LNCaP clone FGC (cell line): ENCODE results near the gene ITIH4.

Source experiments
- DNase-seq: peaks from one replicate; pipeline ENCODE4 v3.0.0-alpha.2; 2011; ENCODE audit warnings: low read depth
- H3K4me3 ChIP-seq: 2 replicates; pipeline ENCODE4 v1.5.1; 2011; ENCODE audit warnings: mild to moderate bottlenecking, low read depth, low read length, control low read depth
- CTCF ChIP-seq: IDR thresholded peaks from 2 replicates; pipeline ENCODE4 v1.5.1; 2012; ENCODE audit warnings: mild to moderate bottlenecking; ENCODE audit not compliant: control insufficient read depth, insufficient read depth; ENCODE audit errors: extremely low read depth

Gene ITIH4

DNA sequence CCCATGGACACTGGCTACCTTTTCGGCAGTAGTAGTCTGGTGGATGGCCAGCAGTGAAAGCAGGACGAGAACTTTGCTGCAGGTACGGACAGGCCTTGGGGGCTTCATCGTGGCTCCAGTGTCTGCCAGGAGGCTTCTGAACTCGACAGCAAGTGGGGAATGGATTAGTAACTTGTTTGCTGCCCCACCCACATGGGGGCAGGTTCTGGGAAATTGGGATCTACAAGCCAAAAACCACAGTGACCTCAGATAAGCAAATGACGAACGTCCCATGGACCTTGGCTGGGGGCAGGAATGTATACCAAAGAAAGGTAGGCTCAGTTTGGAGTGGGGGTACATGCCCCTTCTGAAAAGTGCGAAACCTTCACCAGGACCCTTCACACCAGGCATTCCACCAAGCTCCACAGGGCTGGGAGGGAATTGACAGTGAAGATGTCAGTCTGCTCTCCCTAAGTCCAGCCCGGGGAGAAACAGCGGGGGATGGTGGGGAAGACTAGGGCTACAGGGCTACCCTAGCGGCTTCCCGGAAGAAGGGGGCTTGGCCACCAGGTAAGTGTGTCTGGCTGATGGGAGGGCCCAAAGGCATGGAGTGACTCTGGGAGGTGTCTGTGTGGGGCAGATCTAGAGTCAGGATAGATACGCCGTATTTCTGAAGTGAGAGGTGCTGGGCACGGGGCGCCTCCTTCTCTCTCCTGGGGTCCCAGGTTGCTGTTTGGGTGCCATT lies at the start of gene ITIH4:
ITIH4 (minus strand) TSS at position 138 of the 724 bp plus-strand sequence; CDS start at position 108, 30 bp downstream.
- H3K4me3 ChIP-seq, result no peak within 1 kb of the TSS
- no peak for DNase-seq
- no peak for TF ChIP-seq CTCF

GRCh38 chr3:52880047-52880446 lies 49.6 kb upstream of the ITIH4 start:
- no peak for TF ChIP-seq CTCF
- H3K4me3 ChIP-seq, result no peak overlapping the region
- no peak for DNase-seq

GRCh38 chr3:52879581-52879980 lies 49.1 kb upstream of the ITIH4 start:
- DNase-seq, result no peak
- H3K4me3 ChIP-seq, result no peak overlapping the region
- no peak for TF ChIP-seq CTCF

DNA sequence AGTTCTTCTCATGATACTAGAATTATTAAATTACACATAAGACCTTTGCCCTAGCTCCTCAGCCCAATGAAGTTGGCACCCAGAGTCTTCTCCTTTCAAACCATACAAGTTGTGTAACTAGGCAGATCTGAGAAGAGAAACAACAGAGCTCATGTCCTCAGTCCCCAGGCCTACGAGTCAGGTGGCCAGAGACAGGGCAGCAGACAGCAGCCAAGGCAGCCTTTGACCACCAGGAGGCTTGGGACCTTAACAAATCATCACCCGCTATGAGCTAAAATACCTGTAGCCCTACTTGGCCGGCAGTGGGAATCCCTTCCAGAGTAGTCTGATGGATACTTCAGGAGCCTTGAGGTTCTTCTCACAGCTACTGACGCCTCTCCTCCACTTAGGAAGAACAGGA lies 48.6 kb upstream of the ITIH4 start:
- H3K4me3 ChIP-seq, result no peak overlapping the region
- no peak for TF ChIP-seq CTCF
- no peak for DNase-seq

DNA sequence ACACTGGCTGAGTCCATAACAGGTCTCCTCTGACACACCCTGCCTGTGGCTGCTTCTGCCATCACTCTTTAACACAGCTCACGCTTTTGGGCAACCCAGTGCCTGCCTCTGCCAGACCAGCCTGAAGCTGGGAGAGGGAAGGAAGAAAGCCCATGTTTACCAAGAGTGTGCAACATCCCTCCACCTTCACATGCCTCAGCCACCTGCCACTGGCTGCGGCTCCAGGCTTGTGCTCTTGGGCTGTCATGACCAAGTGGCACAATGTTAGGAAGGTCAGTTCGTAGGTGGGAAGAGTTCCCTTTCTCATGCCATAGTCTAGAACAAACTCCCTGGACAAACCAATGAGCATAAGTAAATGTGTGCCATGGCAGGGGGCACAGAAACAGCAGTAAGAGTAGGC lies 46.6 kb upstream of the ITIH4 start:
- TF ChIP-seq CTCF, result no peak
- no peak for DNase-seq
- H3K4me3 ChIP-seq, result no peak overlapping the region

DNA sequence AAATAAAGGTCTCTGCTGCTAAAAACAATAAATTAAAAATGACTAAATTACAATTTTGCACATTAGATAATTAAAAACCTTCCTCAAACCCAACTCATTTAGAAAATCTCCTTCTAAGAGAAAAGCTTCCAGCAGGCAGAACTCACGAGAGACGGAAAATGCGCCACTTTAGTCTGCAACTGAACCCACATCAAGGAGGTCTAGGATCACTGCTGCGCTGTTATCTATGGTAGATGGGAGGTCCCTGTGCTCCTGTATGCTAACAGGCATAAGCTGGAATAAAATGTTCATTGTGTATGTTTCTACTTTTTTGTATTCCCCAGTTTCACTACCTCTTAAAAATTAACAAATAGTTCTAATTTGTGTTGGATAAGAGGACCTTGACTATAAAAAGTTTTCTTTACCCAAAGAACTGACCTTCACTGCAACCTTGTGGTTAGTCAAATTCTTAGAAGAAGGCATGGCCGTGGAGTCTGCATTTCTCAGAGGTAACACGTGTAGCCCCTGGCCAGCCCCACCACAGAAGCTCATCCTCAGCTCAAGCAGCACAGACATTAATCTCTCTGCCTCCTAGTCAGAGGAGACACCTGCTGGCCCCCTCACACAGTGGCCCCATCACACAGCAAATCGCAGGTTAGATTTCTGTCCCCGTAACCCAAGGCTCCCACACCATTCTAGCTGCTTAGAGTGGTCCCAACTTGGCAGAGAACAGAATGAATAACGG lies 44.6 kb upstream of the ITIH4 start:
- no peak for TF ChIP-seq CTCF
- no peak for DNase-seq
- H3K4me3 ChIP-seq, result no peak overlapping the region
